ENCODE measurements around the gene ATP10A.
"Not testable (repeated sequence)": the region's sequence is repeated elsewhere in the genome, so short reads cannot be mapped to it uniquely, and the experiment has no call there.

The ATP10A gene

DNA sequence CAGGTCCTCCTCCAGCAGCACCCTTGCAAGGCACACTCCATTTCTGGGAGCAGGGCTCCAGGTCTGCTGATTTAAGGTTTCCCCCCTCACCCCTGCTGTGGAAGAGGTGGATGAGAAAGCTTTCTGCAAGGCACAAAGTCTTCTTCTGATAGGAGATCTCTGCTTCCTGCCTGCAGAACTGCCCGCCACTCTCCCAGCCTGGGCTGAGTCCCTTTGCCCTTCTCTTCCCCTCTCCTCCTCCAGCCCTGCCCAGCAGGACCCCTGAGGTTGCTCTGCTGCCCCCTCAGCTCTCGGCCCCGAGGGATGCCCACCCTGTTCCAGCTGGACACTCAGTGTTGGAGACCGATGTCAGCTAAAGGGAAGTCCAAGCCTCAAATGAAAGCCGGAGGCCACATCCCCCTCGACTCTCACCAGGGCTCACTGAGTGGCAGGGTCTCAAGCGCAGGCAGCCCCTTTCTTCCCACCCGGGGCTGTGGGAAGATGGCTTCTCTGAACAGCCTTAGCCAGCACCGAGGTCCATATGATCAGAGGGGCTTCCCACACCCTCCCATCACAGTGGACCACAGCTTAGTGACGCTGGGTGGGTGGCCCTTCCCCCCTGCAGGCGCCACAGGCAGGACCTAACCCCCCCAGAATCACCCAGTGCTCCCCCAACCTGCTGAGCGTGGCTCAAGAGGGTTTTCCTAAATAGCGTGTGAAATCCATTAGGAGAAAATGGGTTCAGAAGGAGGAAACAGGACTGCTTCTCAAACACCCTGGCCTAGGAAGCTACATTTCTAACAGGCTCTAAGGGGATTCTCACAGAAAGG lies 4.0 kb downstream of the ATP10A start:
- DNase-seq: no peak

GRCh38 chr15:25856059-25856458 lies 7.1 kb downstream of the ATP10A start:
- not testable (repeated sequence) for DNase-seq

GRCh38 chr15:25852661-25853524 lies 10.2 kb downstream of the ATP10A start:
- DNase-seq: no peak

GRCh38 chr15:25852027-25852426 lies 11.1 kb downstream of the ATP10A start:
- DNase-seq: no peak

DNA sequence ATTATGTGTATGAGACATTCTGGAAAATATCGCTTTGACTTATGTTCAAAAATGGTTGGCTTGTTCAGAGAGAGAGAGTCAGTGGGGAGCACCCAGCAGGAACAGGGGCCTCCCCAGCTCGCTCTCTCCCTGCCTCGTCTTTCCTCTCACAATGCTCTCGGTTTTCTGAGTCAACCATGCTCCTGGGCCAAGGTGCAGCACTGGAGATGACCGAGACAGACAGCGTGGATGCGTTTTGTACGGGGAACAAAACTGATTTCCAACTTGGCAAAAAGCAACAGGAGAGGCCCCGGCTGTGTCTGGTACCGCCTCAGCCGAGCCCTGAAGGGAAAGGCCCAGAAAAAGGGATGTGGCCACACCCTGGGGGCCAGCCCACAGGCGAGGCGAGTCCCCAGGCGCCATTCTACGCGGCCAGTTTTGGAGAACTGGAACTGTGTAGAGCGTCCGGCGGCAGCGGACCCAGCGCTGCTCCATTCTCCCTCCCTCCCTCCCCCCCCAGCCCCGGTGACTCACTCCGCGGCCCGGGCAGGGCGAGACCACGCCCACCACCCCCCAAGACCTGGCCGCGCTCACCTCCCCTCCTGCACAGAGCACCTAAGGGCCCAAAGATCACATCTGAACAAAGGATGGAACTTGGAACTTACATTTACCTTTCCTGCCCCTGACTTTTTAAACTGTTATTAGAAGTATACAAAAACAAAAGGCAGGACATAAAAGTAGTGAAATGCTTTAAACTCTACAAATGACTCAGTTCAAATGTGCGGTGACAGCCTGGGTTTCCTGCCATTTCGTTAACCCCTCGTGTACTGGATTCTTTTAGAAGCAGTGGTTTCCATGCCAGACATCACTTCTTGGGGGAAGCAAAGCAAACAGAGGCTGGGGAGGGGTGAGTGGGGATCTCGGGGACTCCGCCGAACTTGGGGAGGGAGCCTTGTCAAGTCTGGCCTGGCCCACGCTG lies 12.7 kb downstream of the ATP10A start:
- no peak for DNase-seq

- no peak for DNase-seq
These were observed 13.8 kb downstream of the ATP10A start for GRCh38 chr15:25849157-25849921.

GRCh38 chr15:25848784-25849156 lies 14.4 kb downstream of the ATP10A start:
- DNase-seq: no peak

GRCh38 chr15:25848325-25848724 lies 14.8 kb downstream of the ATP10A start:
- no peak for DNase-seq

DNA sequence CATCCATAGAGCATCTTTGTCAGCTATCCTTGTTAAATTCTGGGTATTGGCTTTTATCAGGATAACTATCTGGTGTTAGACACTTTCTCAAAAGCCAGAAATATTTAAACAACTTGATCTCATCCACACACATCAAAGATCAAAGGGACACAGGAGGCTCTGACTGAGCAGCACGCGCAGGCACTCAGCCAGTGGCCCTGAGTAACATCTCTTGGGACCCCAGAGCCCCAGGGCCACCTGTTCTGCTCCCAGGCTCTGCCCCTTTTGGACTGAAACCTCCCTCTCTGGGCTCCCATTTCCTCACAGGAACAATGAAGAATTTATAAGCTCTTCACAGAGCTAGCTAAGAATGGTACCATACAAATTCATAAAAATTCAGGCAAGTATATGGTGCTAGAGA lies 16.1 kb downstream of the ATP10A start:
- DNase-seq: no peak

- DNase-seq: no peak
These were observed 16.8 kb downstream of the ATP10A start for GRCh38 chr15:25846377-25846776.

GRCh38 chr15:25844981-25845680 lies 18.0 kb downstream of the ATP10A start:
- DNase-seq: no peak

DNA sequence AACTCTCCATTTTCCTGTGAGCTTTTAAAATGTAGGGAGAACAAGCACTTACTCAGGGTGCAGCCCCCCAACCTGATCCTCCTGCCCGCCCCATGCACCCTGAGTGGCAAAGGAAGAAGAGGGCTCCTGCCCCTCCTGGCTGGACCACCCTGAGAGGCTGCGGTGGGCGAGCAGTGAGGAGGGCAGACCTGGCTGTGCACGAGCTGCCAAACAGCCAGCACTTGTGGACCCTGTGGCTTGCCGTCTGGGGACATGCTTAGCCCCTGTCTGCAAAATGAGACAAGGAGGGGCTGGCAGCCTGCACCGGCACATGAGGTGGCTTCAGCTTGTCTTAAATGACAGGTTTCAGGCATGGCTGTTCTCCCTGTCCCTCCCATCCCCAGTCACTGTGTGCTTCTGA lies 18.6 kb downstream of the ATP10A start:
- DNase-seq: no peak

DNA sequence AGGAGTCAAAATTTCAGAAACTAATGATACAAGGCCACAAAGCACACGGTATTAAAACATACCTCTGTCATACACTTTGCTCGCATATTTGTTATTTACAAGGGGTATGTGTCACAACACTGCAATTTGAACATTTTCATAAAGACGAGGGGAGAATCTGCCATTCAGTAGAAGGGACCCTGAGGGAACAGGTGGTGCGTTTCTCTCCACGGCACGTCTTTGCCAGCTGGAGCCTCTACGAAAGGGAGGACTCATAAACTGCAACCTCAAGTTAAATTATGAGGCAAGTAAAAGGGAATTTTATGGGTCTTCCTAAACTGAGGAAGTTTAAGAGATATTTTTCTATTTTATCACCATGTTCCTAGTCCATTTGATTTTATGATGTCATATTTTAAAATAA lies 19.1 kb downstream of the ATP10A start:
- DNase-seq: no peak

DNA sequence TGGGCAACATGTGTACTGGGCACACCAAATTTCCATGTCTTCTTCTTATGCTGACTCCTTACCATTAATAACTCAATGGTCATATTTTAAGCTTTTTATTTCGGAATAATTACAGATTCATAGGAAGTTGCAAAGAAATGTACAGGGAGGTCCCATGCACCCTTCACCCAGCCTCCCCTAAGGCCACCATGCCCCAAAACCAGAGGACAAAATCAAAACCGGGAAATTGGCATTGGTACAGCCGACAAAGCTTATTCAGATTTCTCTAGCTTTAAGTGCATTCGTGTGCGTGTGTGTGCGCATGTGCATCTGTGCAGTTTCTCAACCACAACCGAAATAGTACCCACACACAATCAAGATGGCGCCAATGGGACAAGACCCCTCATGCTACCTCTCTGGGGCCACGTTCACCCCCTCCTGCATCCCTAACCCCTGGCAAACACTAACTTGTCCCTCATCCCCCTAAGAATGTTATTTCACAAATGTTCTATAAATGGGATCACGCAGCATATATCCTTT lies 23.4 kb downstream of the ATP10A start:
- DNase-seq: no peak

DNA sequence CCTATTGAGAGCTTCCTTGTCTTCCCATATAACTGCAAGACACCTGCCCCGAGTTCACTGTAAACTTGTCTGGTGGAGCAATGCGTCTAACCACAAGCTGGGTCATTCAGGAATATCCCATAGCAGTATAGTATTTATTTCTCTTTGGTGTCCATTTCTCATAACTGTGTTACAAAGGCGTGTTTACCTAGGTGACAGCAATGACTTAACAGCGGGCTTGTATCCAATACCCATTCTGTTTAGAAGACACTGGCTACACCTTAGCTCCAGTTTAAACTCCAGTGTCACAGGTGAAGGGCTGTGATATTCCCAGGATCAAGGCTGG lies 24.3 kb downstream of the ATP10A start:
- DNase-seq: no peak

DNA sequence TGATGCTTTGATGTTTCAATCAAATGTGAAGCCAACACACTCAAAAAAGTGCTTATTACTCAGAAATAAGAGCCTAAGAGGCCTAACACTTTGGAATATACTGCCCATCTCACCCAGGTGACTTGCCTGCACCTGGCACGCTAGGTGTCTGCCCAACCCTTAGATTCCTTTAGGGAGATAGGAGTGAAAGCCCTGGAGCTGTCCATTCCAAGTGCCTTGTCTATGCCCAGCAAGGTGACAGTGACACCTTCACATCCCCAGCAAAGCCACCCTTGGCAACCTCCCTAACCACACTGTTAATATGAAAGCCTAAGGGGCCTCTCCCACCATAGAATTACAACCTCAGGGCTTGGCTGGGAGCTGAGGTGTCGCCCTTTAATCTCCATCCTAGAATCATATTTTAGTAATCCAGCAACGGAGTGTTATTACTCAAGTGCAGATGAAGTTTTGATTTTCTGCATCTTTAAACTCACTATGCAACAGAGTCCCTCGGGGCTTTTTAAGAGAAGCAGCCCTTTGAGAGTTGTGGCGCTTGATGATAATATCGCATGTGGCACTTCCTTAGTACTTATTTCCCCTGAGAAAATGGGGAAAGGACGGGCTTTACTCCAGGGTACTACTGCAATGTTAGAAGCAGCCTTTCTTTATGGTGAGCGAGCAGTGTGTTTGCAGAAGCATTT lies 24.8 kb downstream of the ATP10A start:
- no peak for DNase-seq

DNA sequence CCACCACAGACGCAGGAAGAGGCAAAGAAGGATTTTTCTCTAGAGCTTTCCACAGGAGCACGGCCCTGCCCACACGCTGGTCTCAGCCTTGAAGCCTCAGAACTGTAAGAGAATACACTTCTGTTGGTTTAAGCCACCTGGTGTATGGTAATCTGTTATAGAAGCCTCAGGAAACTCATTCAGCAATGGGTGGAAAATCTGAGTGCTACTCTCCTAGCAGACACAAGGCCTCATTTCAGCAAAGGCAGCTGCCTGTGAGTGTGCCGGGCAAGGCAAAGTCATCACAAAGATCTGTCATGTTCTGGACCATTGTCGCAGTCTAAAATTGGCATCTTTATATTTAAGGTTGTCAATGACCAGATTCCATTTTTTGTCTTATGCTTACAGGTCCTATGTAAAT lies 31.0 kb downstream of the ATP10A start:
- DNase-seq: no peak

DNA sequence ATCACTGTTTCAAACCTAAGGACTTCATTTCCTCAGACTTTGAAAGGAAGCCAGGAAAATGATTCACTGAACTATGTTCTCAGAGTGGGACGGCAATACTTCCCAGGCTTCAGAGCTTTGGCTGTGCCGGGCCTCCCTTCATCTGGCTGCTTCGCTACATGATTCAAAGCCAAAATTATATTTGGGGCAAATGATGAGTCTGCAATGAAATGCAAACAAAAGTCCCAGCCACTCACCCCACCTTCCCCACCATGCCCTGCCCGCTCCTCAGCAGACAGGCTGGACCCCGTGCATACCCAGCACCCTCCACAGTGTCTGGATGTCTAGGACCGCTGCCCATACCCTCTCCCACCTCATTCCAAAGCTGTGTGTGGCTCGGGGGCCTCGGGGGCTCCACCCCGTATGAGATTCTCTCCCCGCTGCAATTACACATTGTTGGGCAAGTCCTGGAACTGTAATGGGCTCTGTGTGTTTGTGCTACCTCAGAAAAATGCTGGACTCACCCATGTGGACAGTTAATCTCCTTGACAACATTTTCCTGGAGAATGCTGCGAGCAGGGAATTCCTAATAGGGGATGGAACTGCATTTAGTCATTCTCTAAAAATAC lies 32.2 kb downstream of the ATP10A start:
- DNase-seq: no peak

- DNase-seq: no peak
These were observed 34.1 kb downstream of the ATP10A start for GRCh38 chr15:25829073-25829472.

DNA sequence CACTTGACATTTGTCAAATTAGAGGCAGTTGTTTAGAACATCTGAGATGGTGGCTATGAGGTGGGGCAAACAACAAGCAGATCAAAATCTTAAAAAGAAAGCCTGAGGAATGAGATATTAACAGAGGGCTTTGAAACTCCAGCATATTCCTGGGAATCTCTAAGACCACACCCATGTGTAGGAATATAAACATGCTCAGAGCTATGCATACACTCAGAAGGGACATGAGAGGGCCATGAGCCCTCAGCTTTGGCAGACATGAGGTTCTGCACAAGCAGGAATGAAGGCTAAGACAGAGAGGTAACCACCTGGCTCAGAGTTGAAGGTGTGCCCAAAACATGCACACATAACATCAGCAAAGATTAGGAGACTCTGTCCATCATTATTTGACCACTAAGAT lies 37.9 kb downstream of the ATP10A start:
- no peak for DNase-seq
